Measurements from ENCODE around the gene RORC. TPM values are rescaled to one million over a fixed set of nuclear protein-coding genes. Genes with fewer than 3 reads are reported as not detected.

Gene RORC
- total RNA-seq, 1 experiment from 2014 or later, result 0.44 TPM

DNA sequence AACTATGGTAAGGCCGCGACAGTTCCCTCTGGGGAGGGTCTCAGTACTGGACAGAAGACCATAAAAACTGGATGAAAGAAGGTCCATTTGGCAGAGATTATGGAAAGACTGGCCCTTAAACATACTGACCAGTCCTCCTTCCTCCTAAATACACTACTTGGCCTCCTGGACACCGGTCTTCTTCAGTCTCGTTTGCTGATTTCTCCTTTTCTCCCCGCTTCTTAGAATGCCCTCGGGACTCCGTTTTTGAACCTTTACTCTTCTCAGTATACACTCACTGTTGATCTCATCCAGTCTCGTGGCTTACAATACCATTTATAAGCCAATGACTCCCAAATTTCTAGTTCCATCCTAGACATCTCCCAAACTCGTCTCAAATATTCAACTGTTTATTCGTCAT lies 67.6 kb downstream of the RORC start:
- Mint-ChIP-seq H3K9me3 (no peaks in the 10 kb centered on the region), H3K36me3 (peaks cover 31% of the 10 kb centered on the region), H3K4me1 (peaks cover 14% of the 10 kb centered on the region), H3K4me3 (peak overlapping the region; percentile 90), H3K27me3 (ENCODE audit: low read depth) (no peaks in the 10 kb centered on the region), H3K27ac (peak overlapping the region; percentile 96)
- CTCF ChIA-PET, result interaction anchor here (1.1 to 1.7 kb wide), 5 partner anchors 29 to 82 kb away, joined by 3 to 15 read pairs (median 5); no protein-coding TSS in a partner anchor
- no peak for ATAC-seq
- TF ChIP-seq, protein P1, sequence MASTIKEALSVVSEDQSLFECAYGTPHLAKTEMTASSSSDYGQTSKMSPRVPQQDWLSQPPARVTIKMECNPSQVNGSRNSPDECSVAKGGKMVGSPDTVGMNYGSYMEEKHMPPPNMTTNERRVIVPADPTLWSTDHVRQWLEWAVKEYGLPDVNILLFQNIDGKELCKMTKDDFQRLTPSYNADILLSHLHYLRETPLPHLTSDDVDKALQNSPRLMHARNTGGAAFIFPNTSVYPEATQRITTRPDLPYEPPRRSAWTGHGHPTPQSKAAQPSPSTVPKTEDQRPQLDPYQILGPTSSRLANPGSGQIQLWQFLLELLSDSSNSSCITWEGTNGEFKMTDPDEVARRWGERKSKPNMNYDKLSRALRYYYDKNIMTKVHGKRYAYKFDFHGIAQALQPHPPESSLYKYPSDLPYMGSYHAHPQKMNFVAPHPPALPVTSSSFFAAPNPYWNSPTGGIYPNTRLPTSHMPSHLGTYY (CRISPR knock-in tag; IDR thresholded peaks at IDR 0.05), result no peak
- TF ChIP-seq, protein P2, sequence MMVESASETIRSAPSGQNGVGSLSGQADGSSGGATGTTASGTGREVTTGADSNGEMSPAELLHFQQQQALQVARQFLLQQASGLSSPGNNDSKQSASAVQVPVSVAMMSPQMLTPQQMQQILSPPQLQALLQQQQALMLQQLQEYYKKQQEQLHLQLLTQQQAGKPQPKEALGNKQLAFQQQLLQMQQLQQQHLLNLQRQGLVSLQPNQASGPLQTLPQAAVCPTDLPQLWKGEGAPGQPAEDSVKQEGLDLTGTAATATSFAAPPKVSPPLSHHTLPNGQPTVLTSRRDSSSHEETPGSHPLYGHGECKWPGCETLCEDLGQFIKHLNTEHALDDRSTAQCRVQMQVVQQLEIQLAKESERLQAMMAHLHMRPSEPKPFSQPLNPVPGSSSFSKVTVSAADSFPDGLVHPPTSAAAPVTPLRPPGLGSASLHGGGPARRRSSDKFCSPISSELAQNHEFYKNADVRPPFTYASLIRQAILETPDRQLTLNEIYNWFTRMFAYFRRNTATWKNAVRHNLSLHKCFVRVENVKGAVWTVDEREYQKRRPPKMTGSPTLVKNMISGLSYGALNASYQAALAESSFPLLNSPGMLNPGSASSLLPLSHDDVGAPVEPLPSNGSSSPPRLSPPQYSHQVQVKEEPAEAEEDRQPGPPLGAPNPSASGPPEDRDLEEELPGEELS (CRISPR knock-in tag; IDR thresholded peaks at IDR 0.05), result no peak
- TF ChIP-seq, protein P3, sequence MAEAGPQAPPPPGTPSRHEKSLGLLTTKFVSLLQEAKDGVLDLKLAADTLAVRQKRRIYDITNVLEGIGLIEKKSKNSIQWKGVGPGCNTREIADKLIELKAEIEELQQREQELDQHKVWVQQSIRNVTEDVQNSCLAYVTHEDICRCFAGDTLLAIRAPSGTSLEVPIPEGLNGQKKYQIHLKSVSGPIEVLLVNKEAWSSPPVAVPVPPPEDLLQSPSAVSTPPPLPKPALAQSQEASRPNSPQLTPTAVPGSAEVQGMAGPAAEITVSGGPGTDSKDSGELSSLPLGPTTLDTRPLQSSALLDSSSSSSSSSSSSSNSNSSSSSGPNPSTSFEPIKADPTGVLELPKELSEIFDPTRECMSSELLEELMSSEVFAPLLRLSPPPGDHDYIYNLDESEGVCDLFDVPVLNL (CRISPR knock-in tag; IDR thresholded peaks at IDR 0.05; ENCODE audit: borderline replicate concordance, low read depth), result no peak
- TF ChIP-seq ATF1 (CRISPR knock-in tag; IDR thresholded peaks at IDR 0.05) (no peak), RORB (CRISPR knock-in tag; IDR thresholded peaks at IDR 0.05) (no peak)
- DNase-seq (ENCODE audit: low spot score), result no peak
- POLR2A ChIA-PET, result no interaction called here

DNA sequence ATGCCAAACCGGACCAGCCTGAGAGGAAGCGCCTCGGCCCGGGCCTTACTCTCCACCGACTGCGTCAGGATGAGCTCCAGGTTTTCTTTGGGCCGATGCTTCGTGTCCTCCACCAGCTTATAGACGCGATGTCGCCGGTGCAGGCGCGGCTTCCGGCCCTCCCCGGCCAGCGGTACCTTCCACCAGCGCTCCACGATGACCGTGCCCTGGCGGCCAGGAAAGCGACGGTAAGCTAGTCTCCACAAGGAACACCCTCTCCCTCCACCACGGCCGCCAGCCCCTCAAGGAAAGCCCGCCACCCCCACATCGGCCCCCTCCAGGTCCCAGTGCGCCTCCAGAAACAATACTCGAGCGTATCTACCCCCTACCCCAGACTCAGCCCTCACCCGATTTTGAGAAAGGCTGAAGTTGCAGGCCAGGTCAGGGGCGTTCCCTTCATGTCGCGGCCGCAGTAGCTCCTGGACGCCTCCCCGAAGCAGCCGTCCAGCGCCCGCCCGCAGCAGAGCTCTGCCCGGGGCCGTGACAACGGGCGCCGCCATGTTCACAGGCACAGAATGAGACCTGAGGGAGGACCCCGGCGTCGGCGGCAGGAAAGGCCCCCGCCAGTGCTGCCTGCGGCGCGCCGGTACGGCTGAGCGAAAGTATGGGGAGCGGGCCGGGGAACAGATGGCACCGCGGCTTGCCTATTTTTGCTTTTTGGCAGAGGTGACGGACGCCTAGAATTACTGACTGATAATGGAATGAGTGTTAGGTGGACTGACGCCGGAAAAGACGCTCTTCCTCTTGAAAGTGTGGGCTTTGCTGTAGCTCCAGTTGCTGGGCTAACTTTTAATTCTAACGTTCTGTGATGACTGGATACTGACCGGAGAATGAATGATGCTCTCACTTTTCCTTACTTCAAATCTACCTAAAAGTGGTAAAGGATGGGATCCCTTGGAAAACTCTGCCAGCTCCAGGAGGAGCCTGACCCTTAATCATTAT lies 68.4 kb downstream of the RORC start, which contains the start of gene MRPL9:
MRPL9 (minus strand) TSS at position 556 of the 981 bp plus-strand sequence; CDS start at position 539, 17 bp downstream.
- ChIA-PET POLR2A (interaction anchor here (0.9 to 1.1 kb wide), 3 partner anchors 12 to 46 kb away, joined by 3 to 5 read pairs (median 4); partner anchors contain the start of gene CELF3), CTCF (interaction anchor here (0.8 to 1.7 kb wide), 9 partner anchors 29 to 238 kb away, joined by 3 to 15 read pairs (median 4); no protein-coding TSS in a partner anchor)
- peaks cover 14% of the 10 kb centered on the region for H3K4me1 Mint-ChIP-seq
- H3K27me3 Mint-ChIP-seq (ENCODE audit: low read depth), result no peaks in the 10 kb centered on the region
- H3K4me3 Mint-ChIP-seq, result peak within 1 kb of the TSS; percentile 90
- H3K9me3 Mint-ChIP-seq, result no peaks in the 10 kb centered on the region
- peak; percentile 99 for ATAC-seq
- peak within 1 kb of the TSS; percentile 96 for H3K27ac Mint-ChIP-seq
- peak; percentile 87 for DNase-seq (ENCODE audit: low spot score)
- peaks cover 31% of the 10 kb centered on the region for H3K36me3 Mint-ChIP-seq
- TF ChIP-seq, protein P4, sequence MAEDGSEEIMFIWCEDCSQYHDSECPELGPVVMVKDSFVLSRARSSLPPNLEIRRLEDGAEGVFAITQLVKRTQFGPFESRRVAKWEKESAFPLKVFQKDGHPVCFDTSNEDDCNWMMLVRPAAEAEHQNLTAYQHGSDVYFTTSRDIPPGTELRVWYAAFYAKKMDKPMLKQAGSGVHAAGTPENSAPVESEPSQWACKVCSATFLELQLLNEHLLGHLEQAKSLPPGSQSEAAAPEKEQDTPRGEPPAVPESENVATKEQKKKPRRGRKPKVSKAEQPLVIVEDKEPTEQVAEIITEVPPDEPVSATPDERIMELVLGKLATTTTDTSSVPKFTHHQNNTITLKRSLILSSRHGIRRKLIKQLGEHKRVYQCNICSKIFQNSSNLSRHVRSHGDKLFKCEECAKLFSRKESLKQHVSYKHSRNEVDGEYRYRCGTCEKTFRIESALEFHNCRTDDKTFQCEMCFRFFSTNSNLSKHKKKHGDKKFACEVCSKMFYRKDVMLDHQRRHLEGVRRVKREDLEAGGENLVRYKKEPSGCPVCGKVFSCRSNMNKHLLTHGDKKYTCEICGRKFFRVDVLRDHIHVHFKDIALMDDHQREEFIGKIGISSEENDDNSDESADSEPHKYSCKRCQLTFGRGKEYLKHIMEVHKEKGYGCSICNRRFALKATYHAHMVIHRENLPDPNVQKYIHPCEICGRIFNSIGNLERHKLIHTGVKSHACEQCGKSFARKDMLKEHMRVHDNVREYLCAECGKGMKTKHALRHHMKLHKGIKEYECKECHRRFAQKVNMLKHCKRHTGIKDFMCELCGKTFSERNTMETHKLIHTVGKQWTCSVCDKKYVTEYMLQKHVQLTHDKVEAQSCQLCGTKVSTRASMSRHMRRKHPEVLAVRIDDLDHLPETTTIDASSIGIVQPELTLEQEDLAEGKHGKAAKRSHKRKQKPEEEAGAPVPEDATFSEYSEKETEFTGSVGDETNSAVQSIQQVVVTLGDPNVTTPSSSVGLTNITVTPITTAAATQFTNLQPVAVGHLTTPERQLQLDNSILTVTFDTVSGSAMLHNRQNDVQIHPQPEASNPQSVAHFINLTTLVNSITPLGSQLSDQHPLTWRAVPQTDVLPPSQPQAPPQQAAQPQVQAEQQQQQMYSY (CRISPR knock-in tag; IDR thresholded peaks at IDR 0.05), result peak; percentile 36; the same call in 1 of the 2 replicates
- TF ChIP-seq FOXP1 (CRISPR knock-in tag; IDR thresholded peaks at IDR 0.05; ENCODE audit: borderline replicate concordance) (peak; percentile 86; the same call in 1 of the 2 replicates), CREM (CRISPR knock-in tag; IDR thresholded peaks at IDR 0.05) (0 out of 2 replicates have a peak, but pooled peaks have one; percentile 63), SP1 (CRISPR knock-in tag; conservative IDR thresholded peaks at IDR 0.05) (peak; percentile 60), OVOL2 (CRISPR knock-in tag; IDR thresholded peaks at IDR 0.05; ENCODE audit: borderline replicate concordance) (no peak), ETV6 (CRISPR knock-in tag; IDR thresholded peaks at IDR 0.05) (peak; percentile 60; the same call in 1 of the 2 replicates), KAT7 (CRISPR knock-in tag; IDR thresholded peaks at IDR 0.05; ENCODE audit: borderline replicate concordance) (0 out of 2 replicates have a peak, but pooled peaks have one; percentile 49), FOXK1 (CRISPR knock-in tag; IDR thresholded peaks at IDR 0.05) (peak; percentile 91), MYBL2 (CRISPR knock-in tag; IDR thresholded peaks at IDR 0.05) (peak; percentile 47; the same call in 1 of the 2 replicates), ZBTB21 (CRISPR knock-in tag; IDR thresholded peaks at IDR 0.05; ENCODE audit: borderline replicate concordance) (no peak)
- TF ChIP-seq, protein P5, sequence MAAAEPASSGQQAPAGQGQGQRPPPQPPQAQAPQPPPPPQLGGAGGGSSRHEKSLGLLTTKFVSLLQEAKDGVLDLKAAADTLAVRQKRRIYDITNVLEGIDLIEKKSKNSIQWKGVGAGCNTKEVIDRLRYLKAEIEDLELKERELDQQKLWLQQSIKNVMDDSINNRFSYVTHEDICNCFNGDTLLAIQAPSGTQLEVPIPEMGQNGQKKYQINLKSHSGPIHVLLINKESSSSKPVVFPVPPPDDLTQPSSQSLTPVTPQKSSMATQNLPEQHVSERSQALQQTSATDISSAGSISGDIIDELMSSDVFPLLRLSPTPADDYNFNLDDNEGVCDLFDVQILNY (CRISPR knock-in tag; IDR thresholded peaks at IDR 0.05), result 0 out of 2 replicates have a peak, but pooled peaks have one; percentile 20
- TF ChIP-seq, protein P6, sequence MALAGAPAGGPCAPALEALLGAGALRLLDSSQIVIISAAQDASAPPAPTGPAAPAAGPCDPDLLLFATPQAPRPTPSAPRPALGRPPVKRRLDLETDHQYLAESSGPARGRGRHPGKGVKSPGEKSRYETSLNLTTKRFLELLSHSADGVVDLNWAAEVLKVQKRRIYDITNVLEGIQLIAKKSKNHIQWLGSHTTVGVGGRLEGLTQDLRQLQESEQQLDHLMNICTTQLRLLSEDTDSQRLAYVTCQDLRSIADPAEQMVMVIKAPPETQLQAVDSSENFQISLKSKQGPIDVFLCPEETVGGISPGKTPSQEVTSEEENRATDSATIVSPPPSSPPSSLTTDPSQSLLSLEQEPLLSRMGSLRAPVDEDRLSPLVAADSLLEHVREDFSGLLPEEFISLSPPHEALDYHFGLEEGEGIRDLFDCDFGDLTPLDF (CRISPR knock-in tag; IDR thresholded peaks at IDR 0.05), result no peak
- TF ChIP-seq, protein P7, sequence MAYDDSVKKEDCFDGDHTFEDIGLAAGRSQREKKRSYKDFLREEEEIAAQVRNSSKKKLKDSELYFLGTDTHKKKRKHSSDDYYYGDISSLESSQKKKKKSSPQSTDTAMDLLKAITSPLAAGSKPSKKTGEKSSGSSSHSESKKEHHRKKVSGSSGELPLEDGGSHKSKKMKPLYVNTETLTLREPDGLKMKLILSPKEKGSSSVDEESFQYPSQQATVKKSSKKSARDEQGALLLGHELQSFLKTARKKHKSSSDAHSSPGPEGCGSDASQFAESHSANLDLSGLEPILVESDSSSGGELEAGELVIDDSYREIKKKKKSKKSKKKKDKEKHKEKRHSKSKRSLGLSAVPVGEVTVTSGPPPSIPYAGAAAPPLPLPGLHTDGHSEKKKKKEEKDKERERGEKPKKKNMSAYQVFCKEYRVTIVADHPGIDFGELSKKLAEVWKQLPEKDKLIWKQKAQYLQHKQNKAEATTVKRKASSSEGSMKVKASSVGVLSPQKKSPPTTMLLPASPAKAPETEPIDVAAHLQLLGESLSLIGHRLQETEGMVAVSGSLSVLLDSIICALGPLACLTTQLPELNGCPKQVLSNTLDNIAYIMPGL (CRISPR knock-in tag; IDR thresholded peaks at IDR 0.05), result peak; percentile 60; the same call in 1 of the 2 replicates

Data from WTC11 (cell line).